NCI-H2081 treated with DMSO at 0.1 percent for 48 hours (cell line): ENCODE results near the gene SIGLEC6.

Experiments
- DNase-seq: peaks from one replicate; lab custom pipeline; 2025; lab: John Stamatoyannopoulos, UW

SIGLEC6 gene

GRCh38 chr19:51548213-51548651 lies 16.8 kb upstream of the SIGLEC6 start:
- DNase-seq = no peak

- DNase-seq = no peak
Observed at GRCh38 chr19:51547397-51548212, 16.1 kb upstream of the SIGLEC6 start.

- DNase-seq = no peak
Observed at GRCh38 chr19:51546650-51547396, 15.4 kb upstream of the SIGLEC6 start.

- DNase-seq = no peak
Observed at GRCh38 chr19:51546107-51546649, 14.7 kb upstream of the SIGLEC6 start.

- DNase-seq = no peak
Observed at GRCh38 chr19:51544038-51544437, 12.6 kb upstream of the SIGLEC6 start.

GRCh38 chr19:51542699-51543098 lies 11.2 kb upstream of the SIGLEC6 start:
- DNase-seq = no peak

GRCh38 chr19:51541458-51542357 lies 10.2 kb upstream of the SIGLEC6 start:
- no peak for DNase-seq

- no peak for DNase-seq
Observed at GRCh38 chr19:51539821-51540366, 8.4 kb upstream of the SIGLEC6 start.

GRCh38 chr19:51535535-51535934 lies 4.1 kb upstream of the SIGLEC6 start:
- DNase-seq = no peak

GRCh38 chr19:51530616-51531015 lies 854 bp downstream of the SIGLEC6 start:
- DNase-seq = no peak

GRCh38 chr19:51529301-51529700 lies 2.2 kb downstream of the SIGLEC6 start:
- DNase-seq = no peak

GRCh38 chr19:51525651-51526050 lies 5.8 kb downstream of the SIGLEC6 start:
- no peak for DNase-seq

GRCh38 chr19:51524666-51525264 lies 6.7 kb downstream of the SIGLEC6 start:
- no peak for DNase-seq

GRCh38 chr19:51521781-51522180 lies 9.7 kb downstream of the SIGLEC6 start:
- DNase-seq = no peak

- DNase-seq = no peak
Observed at GRCh38 chr19:51521357-51521756, 10.1 kb downstream of the SIGLEC6 start.

GRCh38 chr19:51520728-51521127 lies 10.7 kb downstream of the SIGLEC6 start:
- no peak for DNase-seq

GRCh38 chr19:51514866-51515481 lies 16.5 kb downstream of the SIGLEC6 start:
- DNase-seq = no peak

- no peak for DNase-seq
Observed at GRCh38 chr19:51513968-51514367, 17.5 kb downstream of the SIGLEC6 start.

GRCh38 chr19:51511353-51511752 lies 20.1 kb downstream of the SIGLEC6 start:
- no peak for DNase-seq

GRCh38 chr19:51509823-51510660 lies 21.4 kb downstream of the SIGLEC6 start:
- no peak for DNase-seq
